AG20443 (cell line): ENCODE measurements around the gene PFN1.

Experiments
- DNase-seq: peaks from one replicate; pipeline ENCODE4 v3.0.0; 2012; ENCODE audit warnings: low spot score, mixed read lengths

PFN1 gene

DNA sequence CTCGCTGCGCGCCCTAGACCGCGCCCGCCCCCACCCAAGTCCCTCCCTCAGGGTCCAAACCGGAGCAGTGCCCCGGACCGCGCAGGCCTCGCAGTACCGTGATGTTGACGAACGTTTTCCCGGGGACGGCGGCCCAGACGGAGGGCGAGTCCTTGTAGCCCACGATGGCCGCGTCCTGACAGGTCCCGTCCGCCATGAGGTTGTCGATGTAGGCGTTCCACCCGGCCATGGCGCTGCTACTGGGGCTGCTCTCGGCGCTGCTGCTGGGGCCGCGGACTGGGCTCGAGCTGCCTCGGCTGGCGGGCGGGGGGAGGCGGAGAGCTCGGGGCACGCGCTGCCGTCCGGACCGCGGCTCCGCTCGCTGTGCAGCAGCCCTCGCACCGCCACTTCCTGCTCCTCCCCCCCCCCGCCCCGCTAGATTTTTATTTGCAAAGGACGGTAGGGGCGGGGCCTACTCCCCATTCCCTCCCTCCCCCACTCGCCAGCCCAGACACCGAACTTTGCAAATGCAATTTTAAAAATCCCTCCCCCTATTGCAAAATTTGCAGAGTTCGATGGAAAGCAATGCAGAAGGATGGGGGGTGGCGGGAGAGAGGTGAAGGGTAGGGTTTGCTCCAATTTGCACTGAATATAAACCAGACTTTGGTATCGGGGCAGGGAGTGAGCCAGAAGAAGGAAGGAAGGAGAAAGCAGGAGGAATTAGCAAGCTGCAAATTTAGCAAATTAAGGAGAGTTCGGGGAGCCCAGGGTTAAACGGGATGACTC is at the start of gene PFN1:
Gene PFN1 (minus strand): TSS at position 365 of the 765 bp plus-strand sequence. CDS start 136 bp downstream, at position 229.
- DNase-seq, result peak; percentile 93

DNA sequence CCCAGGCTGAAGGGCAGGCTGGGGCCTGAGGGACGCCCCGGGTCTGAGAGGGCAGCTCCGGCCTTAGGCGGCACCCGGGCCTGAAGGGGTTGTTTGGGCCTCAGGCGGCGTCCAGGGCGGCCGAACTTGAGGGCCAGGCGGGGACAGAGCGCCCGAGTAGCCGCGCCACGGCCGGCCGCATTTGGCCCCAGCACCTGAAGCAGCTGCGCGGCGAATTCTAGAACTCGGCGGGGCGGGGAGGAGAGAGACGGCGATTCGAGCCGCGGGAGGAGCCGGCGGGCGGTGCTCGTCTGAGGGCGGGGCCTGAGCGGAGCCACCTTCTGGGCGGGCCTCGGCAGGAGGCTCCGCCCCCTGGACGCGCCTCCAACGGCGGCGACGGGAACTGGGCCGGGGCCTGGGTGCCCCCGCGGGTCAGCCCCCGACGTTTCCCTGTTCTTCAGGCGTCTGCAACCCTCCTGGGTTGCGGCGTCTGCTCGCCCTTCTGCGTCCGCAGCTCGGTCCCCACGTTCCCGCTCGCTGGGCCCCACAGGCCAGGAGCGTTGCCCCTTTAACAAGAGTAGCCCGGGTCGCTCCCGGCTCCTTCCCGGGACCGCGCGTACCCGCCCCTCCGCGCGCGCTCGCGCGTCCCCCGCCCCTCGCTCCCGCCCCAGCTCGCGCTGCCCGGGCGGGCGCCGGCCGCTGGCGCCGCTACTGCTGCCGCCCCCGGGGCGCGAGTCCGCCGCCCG is 49.1 kb upstream of the PFN1 start, which contains the start of the genes INCA1 and KIF1C:
Gene INCA1 (minus strand): TSS at position 221 of the 725 bp plus-strand sequence. CDS start 3,085 bp downstream, outside the sequence.
Gene KIF1C (plus strand): TSS at position 649 of the 725 bp plus-strand sequence. CDS start 2,297 bp downstream, outside the sequence.
- DNase-seq, result peak; percentile 99

DNA sequence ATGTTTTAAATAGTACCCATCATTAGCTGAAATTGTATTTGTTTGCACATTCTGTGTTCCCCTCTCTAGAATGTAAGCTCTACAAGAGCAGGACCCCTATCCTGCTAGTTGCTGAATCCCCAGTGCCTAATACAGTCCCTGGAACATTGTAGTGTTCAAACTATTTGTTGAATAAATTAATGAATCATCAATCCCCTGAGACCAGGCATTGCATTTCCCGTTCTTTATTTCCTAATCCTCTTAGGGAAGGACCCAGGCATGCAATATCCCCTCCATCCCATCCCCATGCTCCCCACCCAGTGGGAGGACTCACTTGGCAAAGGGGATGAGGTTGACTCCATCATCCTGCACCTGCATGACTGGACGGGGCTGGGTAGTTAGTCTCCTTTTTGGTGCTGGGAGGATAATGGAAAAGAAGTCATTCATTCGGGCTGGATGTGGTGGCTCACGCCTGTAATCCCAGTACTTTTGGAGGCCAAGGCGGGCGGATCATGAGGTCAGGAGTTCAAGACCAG is 45.8 kb upstream of the PFN1 start:
- DNase-seq, result no peak

DNA sequence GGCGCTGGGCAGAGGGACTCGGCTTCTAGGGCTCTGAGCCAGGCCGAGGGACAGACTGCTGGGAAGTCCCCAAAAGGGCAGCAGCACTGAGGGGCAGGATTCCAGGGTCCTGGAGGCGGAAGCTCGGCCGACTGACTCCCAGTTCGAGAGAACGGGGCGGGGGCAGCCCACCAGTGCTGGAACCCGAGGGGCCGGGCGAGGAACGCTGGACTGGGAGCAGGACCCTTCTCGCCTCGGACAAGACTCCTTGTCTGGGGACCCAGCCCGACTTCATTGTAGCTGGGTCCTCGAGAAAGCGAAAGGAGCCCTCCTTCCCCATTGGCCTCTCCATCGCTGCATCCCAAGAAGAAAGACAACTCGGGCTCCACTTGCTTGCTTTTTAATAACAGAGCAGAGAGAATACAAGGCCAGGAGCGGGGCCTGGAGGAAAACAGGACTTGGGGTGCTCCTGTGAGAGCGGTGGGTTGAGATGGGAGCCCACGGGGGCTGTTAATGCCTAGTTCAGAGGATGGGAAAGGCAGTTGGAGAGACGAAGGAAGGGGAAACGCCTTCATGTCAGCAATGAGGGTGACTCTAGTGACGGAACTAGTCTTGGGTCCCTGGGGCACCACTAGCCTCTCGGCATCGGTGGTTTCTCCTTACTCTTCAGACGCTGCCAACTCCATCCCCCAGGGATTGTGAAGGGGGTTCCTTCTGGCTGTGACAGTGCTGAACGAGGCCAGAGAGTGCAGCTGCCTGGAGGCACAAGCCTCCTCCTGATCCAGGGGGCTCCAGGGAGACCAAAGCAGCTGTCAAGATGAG is 39.6 kb upstream of the PFN1 start:
- DNase-seq, result no peak

DNA sequence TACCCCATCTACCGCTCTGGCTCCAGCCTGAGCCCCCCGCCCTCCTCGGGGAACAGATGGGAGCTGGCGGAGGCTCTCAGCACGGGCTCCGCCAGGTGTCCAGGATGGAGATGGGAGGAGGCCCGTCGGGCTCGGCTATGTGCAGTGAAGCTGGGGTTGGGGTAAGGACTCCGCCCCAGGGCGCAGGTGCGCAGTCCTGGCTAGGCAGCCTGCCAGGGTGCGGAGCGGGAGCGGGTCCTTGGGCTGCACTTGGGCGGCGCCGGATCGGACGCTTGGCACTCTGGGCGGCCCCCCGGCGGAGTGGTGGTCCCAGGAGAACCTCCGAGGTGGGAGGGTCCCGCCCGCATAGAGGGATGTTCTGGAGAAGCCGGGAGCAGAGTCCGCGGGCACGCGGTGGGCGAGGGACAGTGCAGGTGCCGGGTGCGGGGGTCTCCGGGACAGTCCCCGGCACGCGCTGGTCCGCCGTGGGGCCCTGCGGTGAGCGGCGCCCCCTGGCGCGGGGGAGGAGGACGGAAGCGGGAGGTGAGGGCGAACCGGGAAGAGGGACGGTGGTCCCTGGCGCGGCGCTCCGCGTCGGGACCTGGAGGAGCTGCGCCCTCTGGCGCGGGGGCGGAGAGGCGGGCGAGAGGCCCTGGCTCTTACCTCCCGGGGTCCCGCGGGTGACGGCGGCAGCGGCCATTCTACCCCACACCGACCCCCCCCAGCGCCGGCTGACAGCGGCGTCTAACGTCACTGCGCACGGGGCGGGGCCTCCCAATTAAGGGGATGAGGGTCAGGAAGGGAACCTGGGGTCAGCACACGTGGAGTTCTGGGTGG is 38.8 kb upstream of the PFN1 start, which contains the start of gene CAMTA2:
Gene CAMTA2 (minus strand): TSS at position 725 of the 816 bp plus-strand sequence. CDS start 1,453 bp downstream, outside the sequence.
- peak; percentile 88 for DNase-seq

DNA sequence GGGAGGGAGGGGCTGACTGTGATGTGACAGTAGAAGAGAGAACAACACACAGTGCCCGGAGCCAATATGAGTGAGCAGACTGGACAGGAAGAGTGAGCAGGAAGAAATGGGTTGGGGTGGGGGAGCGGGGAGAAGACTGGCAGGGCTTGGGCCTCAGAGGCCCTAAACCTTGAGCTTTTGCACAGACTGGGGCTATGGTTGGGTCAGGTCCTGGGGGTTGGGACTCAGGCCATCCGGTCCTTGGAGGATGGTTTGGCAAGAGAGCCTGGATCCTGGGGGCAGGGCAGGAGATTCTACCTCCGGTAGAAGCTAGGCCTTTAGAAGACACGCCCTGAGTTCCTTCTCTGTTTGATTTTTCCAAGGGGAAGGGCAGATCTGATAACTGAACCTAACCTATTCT is 38.1 kb upstream of the PFN1 start:
- DNase-seq, result no peak

GRCh38 chr17:4982305-4982704 is 34.0 kb upstream of the PFN1 start:
- DNase-seq, result no peak

- DNase-seq, result peak; percentile 57
Measured at GRCh38 chr17:4980644-4981216, 32.4 kb upstream of the PFN1 start.

DNA sequence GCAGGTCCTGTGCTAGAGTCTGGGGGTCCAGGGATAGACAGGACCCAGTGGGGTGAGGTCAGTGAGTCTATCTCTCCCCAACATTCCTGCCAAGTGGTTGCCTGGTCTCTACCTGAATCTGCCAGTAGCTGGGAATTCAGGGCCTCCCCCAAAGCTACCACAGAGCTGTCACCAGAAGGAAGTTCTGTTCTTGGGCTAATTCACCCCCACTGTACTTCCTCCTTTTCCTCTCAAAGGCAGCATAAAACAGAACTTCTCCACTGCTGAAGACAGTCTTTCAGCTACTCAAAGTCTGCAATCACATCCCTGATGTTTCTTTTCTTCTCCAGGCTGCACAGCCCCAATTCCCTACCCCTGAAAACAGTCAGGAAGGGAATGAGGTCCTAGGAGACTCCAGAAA is 30.4 kb upstream of the PFN1 start:
- no peak for DNase-seq

- DNase-seq, result no peak
Measured at GRCh38 chr17:4974115-4974670, 25.9 kb upstream of the PFN1 start.

DNA sequence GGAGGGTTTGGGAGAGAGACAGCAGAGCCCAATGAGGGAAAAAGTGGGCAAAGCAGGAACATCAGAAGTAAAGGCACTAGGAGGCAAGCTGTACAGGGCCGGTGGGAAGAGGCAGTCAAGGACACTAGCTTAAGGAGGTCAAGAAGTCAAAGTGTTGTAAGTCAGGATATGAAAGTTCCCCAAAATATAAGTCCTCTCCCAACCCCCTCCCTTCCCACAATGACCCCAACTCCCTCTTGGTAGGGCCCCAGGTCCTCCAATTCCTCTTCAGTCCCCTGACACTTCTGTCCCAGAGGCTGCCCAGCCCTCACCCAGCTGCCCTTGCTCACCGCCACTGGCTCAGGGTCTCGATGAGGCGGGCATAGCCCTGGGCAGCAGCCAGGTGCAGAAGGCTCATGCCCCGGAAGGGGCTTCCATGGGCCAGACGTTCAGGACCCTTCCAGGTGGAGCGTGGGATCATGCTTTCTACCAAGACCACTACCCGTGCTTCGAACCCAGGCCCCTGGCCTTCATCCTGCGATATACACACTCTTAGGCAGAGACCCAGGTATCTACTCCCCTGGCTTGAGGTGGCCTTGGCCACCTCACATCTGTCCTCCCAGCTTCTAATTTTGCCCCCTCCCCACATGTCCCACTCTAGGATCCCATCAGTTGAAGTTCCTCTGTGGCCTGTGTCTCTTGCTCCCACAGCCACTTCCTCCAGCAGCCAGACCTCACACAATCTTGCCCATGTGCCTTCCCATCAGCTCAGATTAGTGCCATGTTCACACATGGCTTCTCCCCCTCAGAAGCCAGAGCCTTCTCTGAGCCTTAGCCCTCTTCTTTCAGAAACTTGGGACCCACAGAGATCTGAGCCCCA is 25.2 kb upstream of the PFN1 start:
- DNase-seq, result no peak

DNA sequence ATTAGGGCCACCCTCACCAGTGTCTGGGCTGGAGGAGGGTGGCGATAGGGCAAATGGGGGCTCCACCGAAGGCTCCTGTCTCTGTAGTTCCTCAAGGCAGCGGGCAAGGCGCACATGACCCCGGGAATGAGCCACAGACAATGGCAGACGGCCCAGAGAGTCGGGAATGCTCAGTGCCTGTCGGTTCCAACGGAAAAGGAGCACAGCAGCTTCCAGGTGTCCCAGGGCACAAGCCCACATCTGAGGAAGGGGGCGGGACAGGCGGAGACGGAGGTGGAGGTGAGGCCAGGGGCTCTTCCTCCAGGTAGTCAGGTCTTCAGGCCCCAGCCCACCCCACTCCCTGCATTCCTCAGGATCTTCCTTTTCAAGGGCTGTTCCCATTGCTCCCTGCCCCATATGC is 24.4 kb upstream of the PFN1 start:
- DNase-seq, result no peak

GRCh38 chr17:4972322-4972721 is 24.0 kb upstream of the PFN1 start:
- no peak for DNase-seq

DNA sequence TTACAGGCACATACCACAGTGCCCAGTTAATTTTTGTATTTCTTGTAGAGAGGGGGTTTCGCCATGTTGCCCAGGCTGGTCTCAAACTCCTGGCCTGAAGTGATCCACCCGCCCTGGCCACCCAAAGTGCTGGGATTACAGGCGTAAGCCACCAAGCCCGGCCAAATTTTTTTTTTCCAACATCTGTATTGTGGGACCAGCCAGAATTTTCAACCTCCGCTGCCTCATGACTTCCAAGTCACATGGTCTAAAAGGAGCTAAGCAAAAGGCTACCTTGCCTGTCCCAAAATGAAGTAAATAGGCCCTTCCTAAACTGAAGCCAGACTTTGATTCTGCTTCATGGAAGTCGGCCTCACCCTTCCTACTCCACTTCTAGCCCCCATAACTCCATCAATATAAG is 23.5 kb upstream of the PFN1 start:
- DNase-seq, result no peak

- DNase-seq, result no peak
Measured at GRCh38 chr17:4970273-4970672, 21.9 kb upstream of the PFN1 start.

DNA sequence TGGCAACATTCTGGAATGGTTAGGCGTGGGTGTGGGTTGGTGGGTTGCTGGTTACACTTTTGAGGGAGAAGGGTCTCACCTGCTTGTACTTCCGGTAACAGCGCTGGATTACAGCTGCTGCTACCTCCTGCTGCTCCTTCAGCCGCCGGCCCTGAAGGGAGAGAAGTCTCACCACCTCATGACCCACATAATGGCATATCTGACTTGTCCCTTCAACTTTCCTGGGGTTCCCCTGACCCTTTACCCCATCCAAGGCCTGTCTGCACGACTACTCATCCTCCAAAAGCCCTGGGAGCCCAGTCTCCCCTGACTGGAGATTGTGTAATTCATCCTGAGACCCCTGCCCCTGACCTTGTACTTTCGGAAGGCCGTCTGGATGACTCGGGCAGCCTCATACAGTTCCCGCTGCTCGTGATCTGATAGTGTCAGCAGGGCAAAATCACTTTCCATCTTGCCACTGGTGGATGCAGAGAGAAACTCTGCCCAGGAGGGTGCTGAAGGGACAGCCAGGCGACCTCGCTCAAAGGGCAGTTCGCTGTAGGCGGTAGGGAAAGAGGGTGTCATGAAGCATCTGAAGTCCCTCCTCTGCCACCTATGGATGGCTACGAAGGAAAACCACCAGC is 21.3 kb upstream of the PFN1 start:
- no peak for DNase-seq

GRCh38 chr17:4969047-4969550 is 20.8 kb upstream of the PFN1 start:
- peak; percentile 72 for DNase-seq

GRCh38 chr17:4968486-4969046 is 20.2 kb upstream of the PFN1 start:
- no peak for DNase-seq
